Endodermal cell (in vitro differentiated cells): Measurements from ENCODE around the gene SYPL1. TPM values are rescaled to one million over a fixed set of nuclear protein-coding genes. Genes with fewer than 3 reads are reported as not detected.

Source experiments
- DNase-seq: peaks from one replicate; pipeline ENCODE4 v3.0.0-alpha.2; 2017
- H3K27ac ChIP-seq: 2 replicates; pipeline ENCODE4 v1.5.1; 2013; ENCODE audit warnings: mild to moderate bottlenecking, low read depth, low read length, moderate library complexity
- H3K27me3 ChIP-seq: 2 replicates; pipeline ENCODE4 v1.6.1; 2013; ENCODE audit warnings: mild to moderate bottlenecking, low read length, moderate library complexity; ENCODE audit not compliant: insufficient read depth, control insufficient read depth, poor library complexity, severe bottlenecking
- H3K36me3 ChIP-seq: 2 replicates; pipeline ENCODE4 v1.7.0; 2013; ENCODE audit warnings: mild to moderate bottlenecking, low read length, moderate library complexity; ENCODE audit not compliant: control insufficient read depth, insufficient read depth
- H3K4me1 ChIP-seq: one replicate; pipeline ENCODE4 v1.7.0; 2013; ENCODE audit warnings: low read length; ENCODE audit not compliant: control insufficient read depth, insufficient read depth
- H3K4me3 ChIP-seq: 2 replicates; pipeline ENCODE4 v1.5.1; 2013; ENCODE audit warnings: mild to moderate bottlenecking, low read length, moderate library complexity
- H3K9ac ChIP-seq: 2 replicates; pipeline ENCODE4 v1.6.1; 2013; ENCODE audit warnings: mild to moderate bottlenecking, low read length, moderate library complexity; ENCODE audit not compliant: poor library complexity, severe bottlenecking; ENCODE audit errors: extremely low read depth
- H3K9me3 ChIP-seq: 2 replicates; pipeline ENCODE4 v1.6.1; 2013; ENCODE audit warnings: mild to moderate bottlenecking, low read length, moderate library complexity; ENCODE audit not compliant: control insufficient read depth
- H3K27ac Mint-ChIP-seq: 2 replicates; pipeline ENCODE4 v1.8.0; 2020; ENCODE audit warnings: mixed read lengths
- H3K27me3 Mint-ChIP-seq: 2 replicates; pipeline ENCODE4 v1.8.0; 2021; ENCODE audit warnings: mild to moderate bottlenecking, mixed read lengths; ENCODE audit not compliant: insufficient read depth
- H3K36me3 Mint-ChIP-seq: 2 replicates; pipeline ENCODE4 v1.8.0; 2020; ENCODE audit warnings: low read depth, mixed read lengths
- H3K4me1 Mint-ChIP-seq: 2 replicates; pipeline ENCODE4 v1.8.0; 2020; ENCODE audit warnings: mixed read lengths
- H3K4me3 Mint-ChIP-seq: 2 replicates; pipeline ENCODE4 v1.8.0; 2020; ENCODE audit warnings: mild to moderate bottlenecking, moderate library complexity, mixed read lengths
- H3K9me3 Mint-ChIP-seq: 2 replicates; pipeline ENCODE4 v1.8.0; 2020; ENCODE audit warnings: mild to moderate bottlenecking, mixed read lengths
- CTCF ChIP-seq: fragments of 200-600 bp; sonication (generic); conservative IDR thresholded peaks from 2 replicates; pipeline ENCODE4 v1.5.0; 2021; ENCODE audit warnings: antibody characterized with exemption, mild to moderate bottlenecking
- WGBS, 2 experiments: methylation state at CpG; one replicate each; pipeline versions ENCODE4 v1.1.5 to v1.1.7; 2013; ENCODE audit warnings: missing lambda C conversion rate in 2 of 2, mixed read lengths in 1 of 2; ENCODE audit not compliant: insufficient coverage in 1 of 2, insufficient read length in 1 of 2; 5-methylcytosine and 5-hydroxymethylcytosine counted together
- total RNA-seq, 2 donors: library from RNA; stranded (reverse); fragmentation: NEBNext Ultra II Directional in 1 of 2; extraction: Animal tissue kit (Norgen Biotek cat#: 25700) in 1 of 2; gene quantifications; 2 replicates in 1 of 2; 3 replicates in 1 of 2; pipeline ENCODE4 v1.2.1, GENCODE V29; 2021

The SYPL1 gene
- total RNA-seq, 2 donors from 2014 or later, result 74.8 to 76.7 TPM

GRCh38 chr7:106064771-106065574, 47.1 kb downstream of the SYPL1 start:
- H3K9ac ChIP-seq, result no peak overlapping the region
- peak; percentile 79 for DNase-seq
- H3K4me1 ChIP-seq, result peaks cover 7% of the 10 kb centered on the region
- no peak for TF ChIP-seq CTCF
- H3K36me3 ChIP-seq, result no peaks in the 10 kb centered on the region
- Mint-ChIP-seq H3K36me3 (no peaks in the 10 kb centered on the region), H3K4me1 (peaks cover 9% of the 10 kb centered on the region), H3K27ac (no peak overlapping the region), H3K4me3 (no peak overlapping the region), H3K9me3 (peaks cover 13% of the 10 kb centered on the region), H3K27me3 (no peaks in the 10 kb centered on the region)
- H3K27me3 ChIP-seq, result no peaks in the 10 kb centered on the region
- no peak overlapping the region for H3K4me3 ChIP-seq
- H3K27ac ChIP-seq, result peak overlapping the region; percentile 19
- WGBS, 2 experiments, result 90 to 92% methylated on average over 7 to 14 of the region's 14 CpGs
- peaks cover 5% of the 10 kb centered on the region for H3K9me3 ChIP-seq

- no peak overlapping the region for H3K4me3 ChIP-seq
- peaks cover 5% of the 10 kb centered on the region for H3K9me3 ChIP-seq
- no peak overlapping the region for H3K27ac Mint-ChIP-seq
- no peaks in the 10 kb centered on the region for H3K36me3 Mint-ChIP-seq
- H3K4me1 Mint-ChIP-seq, result peaks cover 6% of the 10 kb centered on the region
- no peaks in the 10 kb centered on the region for H3K27me3 Mint-ChIP-seq
- no peak overlapping the region for H3K9ac ChIP-seq
- DNase-seq, result peak; percentile 49
- WGBS, 2 experiments, result 94 to 100% methylated on average over 5 to 8 of the region's 8 CpGs
- H3K36me3 ChIP-seq, result no peaks in the 10 kb centered on the region
- no peak for TF ChIP-seq CTCF
- H3K27ac ChIP-seq, result peak overlapping the region; percentile 19
- no peak overlapping the region for H3K4me3 Mint-ChIP-seq
- H3K27me3 ChIP-seq, result no peaks in the 10 kb centered on the region
- peaks cover 13% of the 10 kb centered on the region for H3K9me3 Mint-ChIP-seq
- peaks cover 7% of the 10 kb centered on the region for H3K4me1 ChIP-seq
Observed at GRCh38 chr7:106064316-106064715, 47.8 kb downstream of the SYPL1 start.

- no peaks in the 10 kb centered on the region for H3K36me3 ChIP-seq
- Mint-ChIP-seq H3K9me3 (peaks cover 13% of the 10 kb centered on the region), H3K27me3 (no peaks in the 10 kb centered on the region), H3K4me3 (no peak overlapping the region), H3K27ac (no peak overlapping the region), H3K4me1 (peaks cover 6% of the 10 kb centered on the region), H3K36me3 (no peaks in the 10 kb centered on the region)
- no peak for DNase-seq
- no peaks in the 10 kb centered on the region for H3K27me3 ChIP-seq
- H3K27ac ChIP-seq, result no peak overlapping the region
- 92 to 94% methylated on average over 2 of the region's 2 CpGs for WGBS, 2 experiments
- TF ChIP-seq CTCF, result no peak
- peaks cover 7% of the 10 kb centered on the region for H3K4me1 ChIP-seq
- peaks cover 5% of the 10 kb centered on the region for H3K9me3 ChIP-seq
- no peak overlapping the region for H3K9ac ChIP-seq
- H3K4me3 ChIP-seq, result no peak overlapping the region
Observed at GRCh38 chr7:106063692-106064091, 48.4 kb downstream of the SYPL1 start.
